ENCODE results near the gene SNRPD2.

Gene SNRPD2

DNA sequence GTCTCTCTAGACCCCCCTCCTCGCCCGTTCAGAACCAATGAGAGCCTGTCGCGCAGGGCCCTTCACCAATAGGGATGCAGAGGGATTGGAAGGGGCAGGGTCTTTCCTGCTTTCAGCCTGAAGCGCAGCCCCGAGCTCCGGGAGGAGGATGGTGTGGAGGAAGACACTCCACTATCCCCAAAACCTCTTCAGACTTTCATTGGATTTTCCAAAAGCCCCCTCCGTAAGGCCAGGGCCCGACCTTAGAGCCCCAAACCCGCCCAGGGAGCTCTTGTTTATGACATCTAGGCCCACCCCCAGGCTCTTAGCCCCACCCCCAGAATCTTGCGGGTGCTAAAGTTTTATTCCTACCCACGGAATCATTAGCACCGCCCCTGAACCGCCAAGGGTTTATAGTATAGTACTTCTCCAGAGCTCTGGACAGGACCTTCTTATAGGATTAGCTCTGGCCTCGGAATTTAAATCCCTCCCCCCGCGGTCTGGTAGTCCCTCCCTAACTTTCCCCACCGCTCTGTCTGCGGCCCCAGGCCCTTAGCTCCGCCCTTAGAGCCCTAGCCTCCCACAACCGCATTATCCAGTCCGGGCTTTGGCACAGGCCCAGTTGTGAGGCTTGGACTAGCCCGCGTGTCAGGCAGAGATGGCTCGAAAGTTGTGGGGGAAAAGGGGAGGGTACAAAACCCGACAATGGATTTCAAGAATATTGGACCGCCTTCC is 46.0 kb downstream of the SNRPD2 start:
- H3K4me3 ChIP-seq (ENCODE audit: low read length, poor library complexity, severe bottlenecking), result peak overlapping the region; percentile 73
- peak overlapping the region; percentile 61 for H3K9ac ChIP-seq (ENCODE audit: low read depth, low read length, poor library complexity, severe bottlenecking)
- H3F3A ChIP-seq (ENCODE audit: low read depth), result peaks cover 5% of the 10 kb centered on the region; the same call in 1 of the 2 replicates
- H4K20me1 ChIP-seq (ENCODE audit: insufficient read depth, low read length, poor library complexity, severe bottlenecking), result no peaks in the 10 kb centered on the region
- H3K79me2 ChIP-seq (ENCODE audit: insufficient read depth, low read length), result no peaks in the 10 kb centered on the region
- peak overlapping the region; percentile 97 for H2AFZ ChIP-seq (ENCODE audit: low read length)
- peaks cover 15% of the 10 kb centered on the region for H3K4me1 ChIP-seq (ENCODE audit: insufficient read depth, low read length, poor library complexity, severe bottlenecking)
- TF ChIP-seq, protein P1, sequence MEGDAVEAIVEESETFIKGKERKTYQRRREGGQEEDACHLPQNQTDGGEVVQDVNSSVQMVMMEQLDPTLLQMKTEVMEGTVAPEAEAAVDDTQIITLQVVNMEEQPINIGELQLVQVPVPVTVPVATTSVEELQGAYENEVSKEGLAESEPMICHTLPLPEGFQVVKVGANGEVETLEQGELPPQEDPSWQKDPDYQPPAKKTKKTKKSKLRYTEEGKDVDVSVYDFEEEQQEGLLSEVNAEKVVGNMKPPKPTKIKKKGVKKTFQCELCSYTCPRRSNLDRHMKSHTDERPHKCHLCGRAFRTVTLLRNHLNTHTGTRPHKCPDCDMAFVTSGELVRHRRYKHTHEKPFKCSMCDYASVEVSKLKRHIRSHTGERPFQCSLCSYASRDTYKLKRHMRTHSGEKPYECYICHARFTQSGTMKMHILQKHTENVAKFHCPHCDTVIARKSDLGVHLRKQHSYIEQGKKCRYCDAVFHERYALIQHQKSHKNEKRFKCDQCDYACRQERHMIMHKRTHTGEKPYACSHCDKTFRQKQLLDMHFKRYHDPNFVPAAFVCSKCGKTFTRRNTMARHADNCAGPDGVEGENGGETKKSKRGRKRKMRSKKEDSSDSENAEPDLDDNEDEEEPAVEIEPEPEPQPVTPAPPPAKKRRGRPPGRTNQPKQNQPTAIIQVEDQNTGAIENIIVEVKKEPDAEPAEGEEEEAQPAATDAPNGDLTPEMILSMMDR (conservative IDR thresholded peaks at IDR 0.05; ENCODE audit: low read length), result no peak
- TF ChIP-seq EZH2phosphoT487 (IDR thresholded peaks at IDR 0.05; ENCODE audit: borderline replicate concordance), result no peak
- H3K9me3 ChIP-seq (ENCODE audit: insufficient read depth, low read depth, low read length), result no peaks in the 10 kb centered on the region
- H3K9me2 ChIP-seq (replicated peaks; ENCODE audit: low read depth, low read length), result no peaks in the 10 kb centered on the region
- H3K4me2 ChIP-seq (ENCODE audit: low read depth, low read length, poor library complexity, severe bottlenecking), result peak overlapping the region; percentile 84
- no peaks in the 10 kb centered on the region for H3K27me3 ChIP-seq (ENCODE audit: insufficient read depth, low read length, poor library complexity, severe bottlenecking)
- no peaks in the 10 kb centered on the region for H3K36me3 ChIP-seq (ENCODE audit: insufficient read depth, low read length)

DNA sequence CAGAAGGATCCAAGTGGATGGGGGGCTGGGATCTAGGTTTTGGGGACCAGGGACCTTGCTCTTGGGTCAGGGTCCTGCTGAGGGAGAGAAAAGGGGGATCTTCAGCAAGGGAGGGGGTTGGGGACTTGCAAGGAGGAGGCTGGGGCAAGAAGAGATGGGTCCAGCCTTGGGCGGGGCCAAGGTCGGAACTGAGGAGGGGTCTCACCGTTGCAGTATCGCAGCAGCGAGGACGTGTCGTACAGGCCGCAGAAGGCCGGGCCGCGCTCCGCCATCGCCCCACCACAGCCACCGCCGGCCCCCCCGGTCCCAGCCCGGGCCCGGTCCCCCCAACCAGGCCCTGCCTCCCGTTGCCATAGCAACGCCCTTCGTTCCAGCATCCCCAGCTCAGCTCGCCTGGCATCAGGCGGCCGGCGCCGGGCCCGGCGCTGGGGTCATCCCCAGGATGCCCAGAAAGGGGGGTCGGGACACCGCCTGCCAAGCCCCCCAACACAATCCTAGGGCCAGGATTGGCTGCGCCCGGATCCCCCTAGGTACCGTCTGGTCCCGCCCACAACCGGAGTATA is 46.6 kb downstream of the SNRPD2 start:
- Histone ChIP-seq H3K36me3 (ENCODE audit: insufficient read depth, low read length) (no peaks in the 10 kb centered on the region), H3K9me3 (ENCODE audit: insufficient read depth, low read depth, low read length) (no peaks in the 10 kb centered on the region), H3K9ac (ENCODE audit: low read depth, low read length, poor library complexity, severe bottlenecking) (no peak overlapping the region), H3F3A (ENCODE audit: low read depth) (peaks cover 5% of the 10 kb centered on the region; the same call in 1 of the 2 replicates), H3K4me2 (ENCODE audit: low read depth, low read length, poor library complexity, severe bottlenecking) (peak overlapping the region; percentile 84), H3K4me1 (ENCODE audit: insufficient read depth, low read length, poor library complexity, severe bottlenecking) (peaks cover 21% of the 10 kb centered on the region), H2AFZ (ENCODE audit: low read length) (peak overlapping the region; percentile 97; the same call in 1 of the 2 replicates), H3K4me3 (ENCODE audit: low read length, poor library complexity, severe bottlenecking) (peak overlapping the region; percentile 73), H4K20me1 (ENCODE audit: insufficient read depth, low read length, poor library complexity, severe bottlenecking) (no peaks in the 10 kb centered on the region), H3K27me3 (ENCODE audit: insufficient read depth, low read length, poor library complexity, severe bottlenecking) (no peaks in the 10 kb centered on the region), H3K79me2 (ENCODE audit: insufficient read depth, low read length) (no peaks in the 10 kb centered on the region), H3K9me2 (replicated peaks; ENCODE audit: low read depth, low read length) (no peaks in the 10 kb centered on the region)
- TF ChIP-seq, protein P1 (conservative IDR thresholded peaks at IDR 0.05; ENCODE audit: low read length), result no peak

GRCh38 chr19:45643927-45644771 is 47.6 kb downstream of the SNRPD2 start:
- H3K27me3 ChIP-seq (ENCODE audit: insufficient read depth, low read length, poor library complexity, severe bottlenecking), result no peaks in the 10 kb centered on the region
- no peak overlapping the region for H3K4me2 ChIP-seq (ENCODE audit: low read depth, low read length, poor library complexity, severe bottlenecking)
- H4K20me1 ChIP-seq (ENCODE audit: insufficient read depth, low read length, poor library complexity, severe bottlenecking), result no peaks in the 10 kb centered on the region
- H3K36me3 ChIP-seq (ENCODE audit: insufficient read depth, low read length), result no peaks in the 10 kb centered on the region
- H3K9ac ChIP-seq (ENCODE audit: low read depth, low read length, poor library complexity, severe bottlenecking), result no peak overlapping the region
- H3K9me2 ChIP-seq (replicated peaks; ENCODE audit: low read depth, low read length), result no peaks in the 10 kb centered on the region
- no peaks in the 10 kb centered on the region for H3K9me3 ChIP-seq (ENCODE audit: insufficient read depth, low read depth, low read length)
- TF ChIP-seq EZH2phosphoT487 (IDR thresholded peaks at IDR 0.05; ENCODE audit: borderline replicate concordance), result no peak
- TF ChIP-seq, protein P1 (conservative IDR thresholded peaks at IDR 0.05; ENCODE audit: low read length), result no peak
- H3F3A ChIP-seq (ENCODE audit: low read depth), result peaks cover 5% of the 10 kb centered on the region; the same call in 1 of the 2 replicates
- H3K4me1 ChIP-seq (ENCODE audit: insufficient read depth, low read length, poor library complexity, severe bottlenecking), result peaks cover 21% of the 10 kb centered on the region
- H3K79me2 ChIP-seq (ENCODE audit: insufficient read depth, low read length), result no peaks in the 10 kb centered on the region
- H2AFZ ChIP-seq (ENCODE audit: low read length), result no peak overlapping the region
- no peak overlapping the region for H3K4me3 ChIP-seq (ENCODE audit: low read length, poor library complexity, severe bottlenecking)

Measured in Loucy (cell line).